ENCODE results near the gene RALB.
A peak's percentile ranks its signal among the peaks of the same experiment; 100 is the strongest.
"Not testable (repeated sequence)": the region's sequence is repeated elsewhere in the genome, so short reads cannot be mapped to it uniquely, and the experiment has no call there.

The RALB gene

DNA sequence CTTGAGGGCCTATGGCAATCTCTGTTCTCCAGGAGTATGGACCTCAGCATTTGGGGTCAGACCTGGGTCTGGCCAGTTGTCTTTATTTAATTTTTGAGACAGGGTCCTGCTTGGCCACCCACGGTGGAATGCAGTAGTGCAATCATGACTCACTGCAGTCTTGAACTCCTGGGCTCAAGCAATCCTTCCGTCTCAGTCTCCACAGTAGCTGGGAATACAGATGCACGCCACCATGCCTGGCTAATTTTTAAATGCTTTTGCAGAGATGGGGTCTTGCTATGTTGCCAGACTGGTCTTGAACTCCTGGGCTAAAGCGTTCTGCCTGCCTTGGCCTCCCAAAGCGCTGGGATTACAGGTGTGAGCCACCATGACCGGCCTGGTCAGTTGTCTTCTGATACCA is 46.9 kb downstream of the RALB start:
- DNase-seq: peak; percentile 28

GRCh38 chr2:120300385-120300784 is 47.7 kb downstream of the RALB start:
- no peak for DNase-seq

DNA sequence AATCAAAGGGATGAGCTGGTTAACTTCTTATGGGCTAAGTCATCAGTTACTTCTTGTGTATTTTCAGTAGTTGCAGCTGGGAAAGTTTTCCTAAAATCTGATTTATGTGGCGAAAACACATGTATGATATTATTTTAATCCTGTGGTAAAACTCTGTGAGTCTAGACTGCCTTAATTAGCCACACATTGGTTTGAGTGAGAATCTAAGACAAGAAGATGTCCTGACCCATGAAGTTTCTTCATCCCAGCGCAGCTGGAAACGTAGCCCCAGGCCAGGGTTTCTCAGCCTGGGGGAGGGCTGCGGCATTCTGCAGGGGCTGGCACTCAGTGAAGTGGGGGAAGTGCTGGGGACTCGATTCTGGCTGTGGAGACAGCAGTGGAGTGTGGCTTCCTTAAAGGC is 48.6 kb downstream of the RALB start:
- peak; percentile 69 for DNase-seq

- DNase-seq: no peak
Observed at GRCh38 chr2:120302301-120302700, 49.6 kb downstream of the RALB start.

DNA sequence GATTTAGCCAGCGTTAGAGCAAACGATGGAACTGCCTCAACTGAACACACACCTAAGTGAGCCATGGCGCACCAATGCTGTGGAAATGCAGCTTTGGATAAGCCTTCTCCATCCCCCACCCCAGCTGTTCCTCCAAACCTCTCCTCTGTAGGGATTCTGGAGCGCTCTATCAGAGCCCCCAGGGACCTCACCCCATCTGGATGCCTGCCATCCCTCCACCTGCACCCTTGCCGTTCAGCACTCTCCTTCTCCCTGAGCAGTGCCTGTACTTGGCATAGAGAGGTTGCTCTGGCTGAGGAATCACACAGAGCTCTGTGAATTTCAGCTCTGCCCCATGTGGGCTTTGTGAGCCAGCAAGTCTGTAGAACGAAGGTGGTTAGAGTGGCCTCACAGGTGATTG is 50.5 kb downstream of the RALB start:
- no peak for DNase-seq

DNA sequence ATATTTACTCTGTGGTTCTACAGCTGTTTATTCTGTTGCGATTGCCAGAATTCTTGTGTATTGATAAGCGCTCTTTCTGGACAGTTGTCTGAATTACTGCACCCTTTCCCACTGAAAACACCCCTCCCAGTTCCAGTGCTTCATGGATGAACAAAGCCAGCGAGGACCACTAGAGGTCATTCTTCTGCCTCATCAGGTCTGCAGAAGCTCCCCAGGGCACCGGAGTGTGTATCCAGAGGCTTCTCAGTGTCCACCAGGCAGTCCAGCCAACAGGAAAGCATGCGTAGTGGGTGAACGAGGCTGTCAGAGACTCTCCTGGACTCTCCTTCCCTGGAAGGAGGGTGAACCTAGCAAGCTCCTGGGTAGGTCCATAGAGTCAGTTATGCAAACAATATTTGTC is 52.6 kb downstream of the RALB start:
- no peak for DNase-seq

DNA sequence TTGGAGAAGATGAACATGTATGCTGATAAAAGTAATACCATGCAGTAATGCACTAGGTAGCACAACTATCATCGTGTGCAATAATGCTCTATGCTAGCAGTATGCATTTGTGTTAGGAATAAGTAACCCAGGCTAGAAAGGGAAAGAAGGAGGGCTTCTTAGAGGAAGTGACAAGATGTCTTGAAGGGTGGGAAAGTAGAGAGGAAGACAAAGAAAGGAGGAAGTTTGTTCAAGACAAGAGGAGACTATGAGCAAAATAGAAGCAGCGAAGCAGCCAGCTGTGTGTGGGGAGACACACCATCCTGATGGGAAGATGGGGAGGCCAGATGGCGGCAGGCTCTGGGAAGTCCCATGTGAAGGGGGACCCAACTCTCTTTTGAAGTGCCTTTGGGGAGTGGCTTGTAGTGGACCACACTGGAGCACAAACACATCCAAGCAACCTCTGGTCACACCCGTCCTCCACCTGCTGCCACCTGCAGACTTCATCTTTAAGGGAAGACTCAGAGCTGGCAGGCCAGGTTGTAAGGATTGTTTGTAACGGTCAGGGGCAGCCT is 53.4 kb downstream of the RALB start:
- no peak for DNase-seq

GRCh38 chr2:120307482-120307881 is 54.8 kb downstream of the RALB start:
- DNase-seq: no peak

DNA sequence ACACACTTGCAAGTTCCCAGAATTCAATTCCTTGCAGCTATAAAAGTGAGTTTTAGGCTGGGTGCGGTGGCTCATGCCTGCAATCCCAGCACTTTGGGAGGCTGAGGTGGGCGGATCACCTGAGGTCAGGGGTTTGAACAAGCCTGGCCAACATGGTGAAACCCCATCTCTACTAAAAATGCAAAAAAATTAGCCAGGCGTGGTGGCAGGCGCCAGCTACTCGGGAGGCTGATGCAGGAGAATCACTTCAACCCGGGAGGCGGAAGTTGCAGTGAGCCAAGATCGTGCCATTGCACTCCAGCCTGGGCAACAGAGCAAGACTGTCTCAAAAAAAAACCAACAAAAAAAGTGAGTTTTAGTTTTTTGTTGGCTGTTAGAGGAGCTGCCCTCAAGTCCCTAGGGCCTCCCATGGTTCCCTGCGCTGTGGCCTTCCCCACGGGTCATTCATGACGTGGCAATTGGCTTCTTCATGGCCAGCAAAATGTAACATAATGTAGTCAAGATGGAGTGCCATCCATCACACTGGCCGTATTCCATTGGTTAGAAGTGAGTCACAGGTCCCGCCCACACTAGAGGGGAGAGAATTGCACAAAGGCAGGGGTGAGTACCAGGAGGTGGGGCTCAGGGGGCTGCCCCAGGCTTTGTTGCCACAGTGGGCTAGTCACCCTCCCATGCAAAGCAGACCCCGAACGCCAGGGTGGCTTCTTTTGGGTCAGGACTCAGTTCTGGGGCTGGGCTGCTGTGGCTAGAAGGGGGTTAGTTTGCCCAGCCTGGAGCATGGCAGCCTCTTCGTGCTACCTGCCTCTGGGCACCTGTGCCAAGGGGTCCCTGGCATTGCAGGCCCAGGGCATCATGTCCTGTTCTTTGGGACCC is 55.6 kb downstream of the RALB start:
- peak; percentile 18 for DNase-seq

- no peak for DNase-seq
Observed at GRCh38 chr2:120310136-120310535, 57.5 kb downstream of the RALB start.

- DNase-seq: not testable (repeated sequence)
Observed at GRCh38 chr2:120310841-120311240, 58.2 kb downstream of the RALB start.

DNA sequence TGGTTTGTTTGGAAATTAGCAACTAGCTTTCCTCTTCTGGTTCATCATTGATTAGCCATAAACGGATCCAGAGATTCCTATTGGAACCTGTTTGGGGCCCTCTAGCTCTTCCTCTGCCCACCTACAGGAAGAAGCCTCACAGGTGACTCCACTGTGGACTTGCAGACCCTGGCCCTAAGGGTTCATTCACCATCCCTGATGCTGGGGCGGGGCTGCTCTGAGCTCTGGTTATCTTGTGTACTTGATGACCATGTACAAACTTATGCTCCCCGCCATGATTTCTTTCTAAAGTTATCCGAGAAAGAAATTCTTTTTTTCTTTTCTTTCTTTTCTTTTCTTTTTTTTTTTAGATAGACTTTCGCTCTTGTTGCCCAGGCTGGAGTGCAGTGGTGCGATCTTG is 59.4 kb downstream of the RALB start:
- DNase-seq: no peak

- DNase-seq: peak; percentile 77
Observed at GRCh38 chr2:120312860-120313694, 60.4 kb downstream of the RALB start.

- DNase-seq: no peak
Observed at GRCh38 chr2:120313695-120314615, 61.3 kb downstream of the RALB start.

GRCh38 chr2:120314690-120315366 is 62.2 kb downstream of the RALB start:
- DNase-seq: no peak

- no peak for DNase-seq
Observed at GRCh38 chr2:120315367-120316033, 62.8 kb downstream of the RALB start.

GRCh38 chr2:120316071-120316470 is 63.4 kb downstream of the RALB start:
- DNase-seq: no peak

DNA sequence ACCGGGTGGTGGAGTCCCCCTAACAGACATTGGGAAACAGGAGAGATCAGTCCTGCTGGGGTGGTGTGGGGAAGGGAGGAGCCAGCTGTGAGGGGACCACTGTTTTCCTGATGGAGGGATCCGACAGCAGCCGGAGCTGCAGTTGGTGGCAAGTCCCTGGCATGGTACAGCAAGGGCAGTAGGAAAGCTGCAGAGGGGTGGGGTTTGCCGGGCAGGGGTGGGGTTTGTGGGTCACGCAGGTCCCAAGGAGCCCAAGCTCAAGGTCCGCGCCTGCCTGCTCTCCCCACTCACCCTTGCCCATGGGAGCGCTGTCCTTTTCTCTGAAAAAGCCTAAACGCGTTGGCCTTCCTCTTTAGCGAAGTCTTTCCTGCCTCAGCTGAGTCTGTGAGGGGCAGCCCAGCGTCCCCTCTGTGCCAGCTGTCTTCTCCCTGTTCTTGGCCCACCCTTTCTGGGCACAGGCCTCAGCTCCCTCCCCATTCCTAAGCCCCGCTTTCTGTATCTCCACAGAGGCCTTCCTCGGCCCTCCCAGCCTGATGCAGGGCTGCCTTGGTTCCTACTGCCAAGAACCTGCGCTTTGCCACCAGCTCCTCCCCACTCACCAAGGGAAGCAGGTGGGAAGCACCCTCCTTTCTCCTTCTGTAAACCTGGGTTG is 64.0 kb downstream of the RALB start:
- no peak for DNase-seq

DNA sequence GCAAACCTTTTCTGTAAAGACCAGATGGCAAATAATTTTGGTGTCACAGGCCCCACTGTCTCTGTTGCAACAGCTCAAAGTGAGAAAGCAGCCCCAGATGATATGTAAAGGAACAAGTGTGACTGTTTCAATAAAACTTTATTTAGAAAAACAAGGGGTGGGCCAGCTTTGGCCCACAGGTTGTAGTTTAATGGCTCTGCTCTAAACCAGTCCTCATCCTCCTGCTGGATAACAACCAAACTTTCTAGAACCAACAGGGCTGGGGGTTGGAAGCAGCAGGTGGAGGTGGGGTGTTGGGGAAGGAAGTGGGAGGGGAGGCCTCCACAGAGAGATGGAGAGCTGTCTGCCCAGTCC is 64.5 kb downstream of the RALB start:
- no peak for DNase-seq

DNA sequence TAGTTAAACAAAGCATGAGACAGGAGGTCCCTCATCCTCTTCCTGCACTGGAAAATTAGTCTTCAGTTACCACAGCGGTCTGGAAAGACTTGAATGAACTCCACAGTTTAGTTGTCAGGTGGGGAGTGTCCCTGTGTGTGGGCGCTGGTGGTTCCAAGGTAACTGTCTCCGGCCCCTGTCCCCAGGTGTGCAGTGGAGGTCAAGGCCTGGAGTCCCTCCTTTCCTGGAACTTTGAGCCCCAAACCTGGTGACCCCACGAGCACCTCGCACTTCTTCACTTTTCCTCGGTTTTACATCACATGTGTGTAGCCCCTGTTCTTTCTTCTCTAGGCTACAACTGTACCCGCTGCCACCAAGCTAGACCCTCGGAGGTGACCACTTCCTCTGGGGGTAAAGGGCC is 65.3 kb downstream of the RALB start:
- DNase-seq: no peak

DNA sequence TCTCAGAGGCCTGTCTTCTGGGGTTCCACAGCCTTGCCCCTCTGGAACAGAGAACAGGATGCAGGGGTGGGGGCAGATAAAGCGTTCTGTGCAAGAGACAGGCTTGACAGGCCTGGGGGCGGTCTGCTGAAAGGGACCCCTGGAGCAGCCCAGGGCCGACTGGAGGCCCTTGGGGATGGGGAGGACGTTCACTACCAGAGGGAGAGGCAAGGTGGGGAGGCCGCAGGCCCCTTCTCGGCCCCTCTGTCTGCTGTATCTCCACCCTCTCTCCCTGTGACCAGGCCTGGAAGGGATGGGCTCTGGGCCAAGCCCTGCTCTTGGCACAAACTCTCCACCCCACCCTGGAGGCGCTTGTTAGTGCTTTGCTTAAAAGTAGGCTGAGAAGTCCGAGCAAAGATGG is 66.0 kb downstream of the RALB start:
- no peak for DNase-seq
